A673 (cell line): ENCODE results near the gene SLIT2. TPM values are rescaled to one million over a fixed set of nuclear protein-coding genes. Genes with fewer than 3 reads are reported as not detected.

Experiments
- BruUV-seq: library from RNA; stranded (reverse); fragments of 400-500 nt; replicated peaks from 2 replicates; lab custom pipeline; 2021; lab: Mats Ljungman, UMichigan
- CTCF ChIA-PET: fragments of 300-600 bp; sonication (Branson Sonifier 250); formaldehyde crosslinking; loops from one replicate; lab custom pipeline; 2022; ENCODE audit warnings: antibody characterized with exemption; lab: Charles Lee
- POLR2A ChIA-PET: fragments of 300-600 bp; sonication (Branson Sonifier 250); formaldehyde crosslinking; loops from one replicate; lab custom pipeline; 2022; ENCODE audit warnings: antibody characterized with exemption; ENCODE audit not compliant: low non-redundant PET; lab: Charles Lee
- DNase-seq: peaks from one replicate; pipeline ENCODE4 v3.0.0-alpha.2; 2015; ENCODE audit warnings: low spot score
- H3K27ac ChIP-seq: fragments of 200-600 bp; sonication (generic); 2 replicates; pipeline ENCODE4 v1.5.1; 2016; ENCODE audit warnings: mixed run types, low read depth, mild to moderate bottlenecking, mixed read lengths, antibody characterized with exemption, low read length; ENCODE audit not compliant: poor library complexity, severe bottlenecking
- H3K27me3 ChIP-seq: fragments of 200-600 bp; sonication (generic); replicated peaks from 2 replicates; pipeline ENCODE4 v1.6.1; 2017; ENCODE audit warnings: mixed run types, low read depth, mild to moderate bottlenecking, mixed read lengths, antibody characterized with exemption, low read length; ENCODE audit not compliant: insufficient read depth, poor library complexity
- H3K36me3 ChIP-seq: fragments of 200-600 bp; sonication (generic); 2 replicates; pipeline ENCODE4 v1.6.1; 2016; ENCODE audit warnings: mixed run types, mild to moderate bottlenecking, mixed read lengths, antibody characterized with exemption, low read length; ENCODE audit not compliant: insufficient read depth, poor library complexity, severe bottlenecking
- H3K4me1 ChIP-seq: fragments of 200-600 bp; sonication (generic); 2 replicates; pipeline ENCODE4 v1.6.1; 2017; ENCODE audit warnings: mixed run types, mild to moderate bottlenecking, mixed read lengths, antibody characterized with exemption, low read length; ENCODE audit not compliant: insufficient read depth, poor library complexity, severe bottlenecking
- H3K4me3 ChIP-seq: fragments of 200-600 bp; sonication (generic); 2 replicates; pipeline ENCODE4 v1.5.1; 2016; ENCODE audit warnings: low read depth, mixed run types, mild to moderate bottlenecking, mixed read lengths, low read length; ENCODE audit not compliant: poor library complexity, severe bottlenecking
- H3K9me3 ChIP-seq: fragments of 200-600 bp; sonication (generic); 2 replicates; pipeline ENCODE4 v1.6.1; 2016; ENCODE audit warnings: mixed run types, low read depth, mild to moderate bottlenecking, mixed read lengths, antibody characterized with exemption, low read length; ENCODE audit not compliant: poor library complexity, severe bottlenecking
- EZH2 ChIP-seq: fragments of 200-600 bp; sonication (generic); IDR thresholded peaks from 2 replicates; pipeline ENCODE4 v1.6.1; 2017; ENCODE audit warnings: borderline replicate concordance, low read depth, mild to moderate bottlenecking, mixed read lengths, antibody characterized with exemption, low read length; ENCODE audit not compliant: poor library complexity, severe bottlenecking
- intact Hi-C: fragments of 100-400 bp; cut with micrococcal nuclease; formaldehyde crosslinking; loops from one replicate; pipeline ENCODE4 v1.10.0; 2022; ENCODE audit not compliant: unreplicated experiment
- total RNA-seq: library from RNA; stranded (reverse); gene quantifications from 2 replicates; pipeline ENCODE4 v1.2.3, GENCODE V29; 2021
- TF ChIP-seq, protein P1 (sequence below): fragments of 300-800, 200-600 bp; sonication (generic); conservative IDR thresholded peaks from 2 replicates; pipeline ENCODE4 v1.5.1; 2017; ENCODE audit warnings: low read depth, mild to moderate bottlenecking, antibody characterized with exemption, low read length, moderate library complexity, mixed read lengths

SLIT2 gene
- total RNA-seq, 1 experiment from 2014 or later = 70.6 TPM

DNA sequence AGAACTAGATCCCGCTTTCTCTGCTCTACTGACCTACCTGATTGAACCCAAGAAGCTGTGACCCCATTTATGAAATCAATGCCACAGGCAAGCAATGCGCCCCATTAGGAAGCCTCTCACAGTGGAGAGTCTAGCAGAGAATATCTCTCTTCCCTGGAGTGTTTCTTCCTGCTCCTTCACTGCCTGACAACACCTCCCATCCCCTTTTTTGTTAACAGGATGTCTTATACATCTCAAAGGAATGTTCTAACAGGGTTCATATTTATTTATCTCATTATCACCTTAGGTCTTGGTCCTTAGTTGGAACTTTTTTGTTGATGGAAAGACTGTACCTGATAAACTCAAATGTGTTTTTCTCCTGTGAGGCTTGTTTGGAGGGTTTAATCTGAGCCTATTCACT, 35.5 kb downstream of the SLIT2 start:
- TF ChIP-seq EZH2 = no peak
- TF ChIP-seq, protein P1, sequence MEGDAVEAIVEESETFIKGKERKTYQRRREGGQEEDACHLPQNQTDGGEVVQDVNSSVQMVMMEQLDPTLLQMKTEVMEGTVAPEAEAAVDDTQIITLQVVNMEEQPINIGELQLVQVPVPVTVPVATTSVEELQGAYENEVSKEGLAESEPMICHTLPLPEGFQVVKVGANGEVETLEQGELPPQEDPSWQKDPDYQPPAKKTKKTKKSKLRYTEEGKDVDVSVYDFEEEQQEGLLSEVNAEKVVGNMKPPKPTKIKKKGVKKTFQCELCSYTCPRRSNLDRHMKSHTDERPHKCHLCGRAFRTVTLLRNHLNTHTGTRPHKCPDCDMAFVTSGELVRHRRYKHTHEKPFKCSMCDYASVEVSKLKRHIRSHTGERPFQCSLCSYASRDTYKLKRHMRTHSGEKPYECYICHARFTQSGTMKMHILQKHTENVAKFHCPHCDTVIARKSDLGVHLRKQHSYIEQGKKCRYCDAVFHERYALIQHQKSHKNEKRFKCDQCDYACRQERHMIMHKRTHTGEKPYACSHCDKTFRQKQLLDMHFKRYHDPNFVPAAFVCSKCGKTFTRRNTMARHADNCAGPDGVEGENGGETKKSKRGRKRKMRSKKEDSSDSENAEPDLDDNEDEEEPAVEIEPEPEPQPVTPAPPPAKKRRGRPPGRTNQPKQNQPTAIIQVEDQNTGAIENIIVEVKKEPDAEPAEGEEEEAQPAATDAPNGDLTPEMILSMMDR = no peak
- Histone ChIP-seq H3K27me3 (no peaks in the 10 kb centered on the region), H3K4me3 (no peak overlapping the region), H3K27ac (no peak overlapping the region), H3K4me1 (peaks cover 13% of the 10 kb centered on the region), H3K36me3 (no peaks in the 10 kb centered on the region), H3K9me3 (no peaks in the 10 kb centered on the region)
- POLR2A ChIA-PET = no interaction called here
- DNase-seq = no peak
- intact Hi-C loops = no loop called here
- CTCF ChIA-PET = no interaction called here
- no TSS peak for BruUV-seq

DNA sequence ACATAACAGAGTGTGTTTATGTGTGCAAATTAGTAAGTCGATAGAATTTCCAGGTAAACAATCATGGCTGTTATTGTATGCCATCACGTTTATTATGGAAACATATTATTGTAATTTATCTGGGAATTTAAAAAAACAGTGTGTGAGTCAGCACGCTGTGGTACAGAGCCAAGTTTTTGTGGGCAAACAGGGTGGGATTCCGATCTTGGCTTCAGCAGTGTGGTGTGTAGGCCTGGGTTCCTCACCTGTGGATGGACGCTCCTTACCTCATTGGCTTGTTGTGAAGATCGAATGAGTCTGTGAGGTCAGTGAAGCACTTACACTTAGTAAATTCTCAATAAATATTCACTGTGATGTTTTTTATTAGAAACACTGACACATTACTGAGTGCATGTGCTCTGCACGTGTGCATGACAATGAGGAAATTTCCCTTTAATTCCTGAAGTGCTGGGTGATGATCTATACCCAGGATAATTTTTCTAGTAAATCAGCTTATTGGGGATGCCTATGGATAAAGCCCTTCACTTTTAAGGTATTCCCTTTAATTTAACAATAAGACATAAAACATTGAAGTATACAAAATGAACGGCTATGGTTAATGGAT, 36.4 kb downstream of the SLIT2 start:
- POLR2A ChIA-PET = no interaction called here
- no peak overlapping the region for H3K27ac ChIP-seq
- no peak for DNase-seq
- no peak overlapping the region for H3K4me3 ChIP-seq
- intact Hi-C loops = no loop called here
- H3K9me3 ChIP-seq = no peaks in the 10 kb centered on the region
- BruUV-seq = no TSS peak
- TF ChIP-seq EZH2 = no peak
- TF ChIP-seq, protein P1 = no peak
- no peaks in the 10 kb centered on the region for H3K36me3 ChIP-seq
- H3K4me1 ChIP-seq = peaks cover 7% of the 10 kb centered on the region
- CTCF ChIA-PET = no interaction called here
- no peaks in the 10 kb centered on the region for H3K27me3 ChIP-seq

DNA sequence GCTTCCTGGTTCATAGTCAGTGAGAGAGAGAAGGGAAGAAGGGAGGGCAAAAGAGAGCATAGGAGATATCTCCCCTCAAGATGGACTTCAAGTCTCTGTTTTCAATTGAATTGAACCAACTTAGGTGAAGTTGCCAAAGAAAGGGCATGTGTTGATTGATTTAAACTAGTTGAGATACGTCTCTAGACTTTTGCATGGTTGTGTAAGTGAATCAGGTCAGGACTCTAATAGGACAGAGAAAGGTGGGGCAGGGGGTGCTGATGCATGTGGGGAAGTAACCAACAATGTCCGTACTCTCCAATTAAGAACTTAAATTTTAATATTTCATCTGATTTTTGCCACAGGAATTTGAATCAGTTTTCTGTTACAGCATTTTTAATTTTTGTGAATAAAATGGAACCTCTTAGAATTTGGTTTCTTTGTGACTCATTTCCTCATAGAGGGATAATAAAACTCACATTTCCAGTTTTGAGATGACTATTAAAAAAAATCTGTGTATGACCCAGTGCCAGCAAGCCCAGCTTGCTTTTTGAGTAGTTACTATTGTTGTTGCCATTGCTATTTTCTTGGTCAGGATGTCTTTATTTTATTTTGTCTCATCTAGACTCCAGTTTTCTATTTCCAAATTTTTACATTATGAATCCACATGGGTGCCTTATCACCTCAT, 37.3 kb downstream of the SLIT2 start:
- Histone ChIP-seq H3K4me3 (no peak overlapping the region), H3K36me3 (no peaks in the 10 kb centered on the region), H3K9me3 (no peaks in the 10 kb centered on the region), H3K27me3 (no peaks in the 10 kb centered on the region), H3K27ac (no peak overlapping the region), H3K4me1 (no peaks in the 10 kb centered on the region)
- intact Hi-C loops = no loop called here
- BruUV-seq = no TSS peak
- DNase-seq = peak; percentile 40
- CTCF ChIA-PET = no interaction called here
- TF ChIP-seq, protein P1 = no peak
- no peak for TF ChIP-seq EZH2
- POLR2A ChIA-PET = interaction anchor here (0.6 kb wide), 1 partner anchor 46 kb away, joined by 3 read pairs; no protein-coding TSS in a partner anchor
